H1 (cell line): ENCODE results near the gene SLX4IP. TPM values are rescaled to one million over a fixed set of nuclear protein-coding genes. Genes with fewer than 3 reads are reported as not detected.
A peak's percentile ranks its signal among the peaks of the same experiment; 100 is the strongest.

Experiments
- CTCF ChIA-PET: fragments of 300-600 bp; sonication (Branson Sonifier 250); formaldehyde crosslinking; loops from one replicate; lab custom pipeline; 2021; ENCODE audit not compliant: partially characterized antibody; lab: Charles Lee
- POLR2A ChIA-PET: fragments of 300-600 bp; sonication (Branson Sonifier 250); formaldehyde crosslinking; loops from one replicate; lab custom pipeline; 2021; ENCODE audit warnings: inconsistent platforms; ENCODE audit not compliant: partially characterized antibody; lab: Charles Lee
- DNase-seq, 2 experiments: peaks; one replicate each; pipeline versions ENCODE4 v3.0.0 to v3.0.0-alpha.2; 2010 to 2022; ENCODE audit warnings: low spot score in 2 of 2, low read depth in 1 of 2, mixed read lengths in 1 of 2
- FAIRE-seq: peaks from 2 replicates; lab custom pipeline; 2011; peaks lifted over from hg19 to GRCh38; lab: Jason Lieb, UNC
- H2AFZ ChIP-seq: 2 replicates; pipeline ENCODE4 v1.8.1; 2012; ENCODE audit warnings: low read length, inconsistent platforms
- H2AK5ac ChIP-seq: 2 replicates; pipeline ENCODE4 v1.6.1; 2013; ENCODE audit warnings: low read depth, low read length
- H2BK120ac ChIP-seq: replicated peaks from 2 replicates; pipeline ENCODE3; 2013; ENCODE audit warnings: low read depth, low read length, inconsistent platforms
- H2BK12ac ChIP-seq: 2 replicates; pipeline ENCODE4 v1.6.1; 2013; ENCODE audit warnings: low read depth, low read length
- H2BK15ac ChIP-seq: 2 replicates; pipeline ENCODE4 v1.6.1; 2013; ENCODE audit warnings: low read length
- H2BK20ac ChIP-seq: 2 replicates; pipeline ENCODE4 v1.6.1; 2013; ENCODE audit warnings: low read length
- H2BK5ac ChIP-seq: 2 replicates; pipeline ENCODE4 v1.6.1; 2013; ENCODE audit warnings: low read depth, low read length
- H3K14ac ChIP-seq: 2 replicates; pipeline ENCODE4 v1.6.1; 2013; ENCODE audit warnings: inconsistent platforms; ENCODE audit not compliant: insufficient read length
- H3K18ac ChIP-seq: 2 replicates; pipeline ENCODE4 v1.6.1; 2013; ENCODE audit warnings: low read length; ENCODE audit errors: extremely low read depth
- H3K23ac ChIP-seq: 2 replicates; pipeline ENCODE4 v1.6.1; 2013; ENCODE audit warnings: inconsistent platforms; ENCODE audit not compliant: insufficient read length
- H3K23me2 ChIP-seq: 2 replicates; pipeline ENCODE4 v1.6.1; 2013; ENCODE audit warnings: low read depth, low read length
- H3K27ac ChIP-seq: 2 replicates; pipeline ENCODE4 v1.6.1; 2011; ENCODE audit warnings: low read depth, low read length, inconsistent platforms
- H3K27me3 ChIP-seq, 4 experiments: replicated peaks in 1 of 4; 1 replicate in 1 of 4; 2 replicates in 3 of 4; pipeline versions ENCODE4 v1.6.1 to v1.8.1; 2011 to 2013; ENCODE audit warnings: low read length in 3 of 4, mild to moderate bottlenecking in 3 of 4, inconsistent platforms in 2 of 4, mixed read lengths in 2 of 4, moderate library complexity in 1 of 4; ENCODE audit not compliant: control insufficient read depth in 3 of 4, insufficient read depth in 3 of 4; ENCODE audit errors: extremely low read depth in 1 of 4
- H3K36me3 ChIP-seq, 4 experiments: 2 replicates each; pipeline versions ENCODE4 v1.6.1 to v1.8.1; 2011 to 2013; ENCODE audit warnings: mild to moderate bottlenecking in 4 of 4, low read length in 3 of 4, moderate library complexity in 2 of 4, control low read depth in 1 of 4, inconsistent platforms in 1 of 4; ENCODE audit not compliant: insufficient read depth in 4 of 4, control insufficient read depth in 2 of 4
- H3K4ac ChIP-seq: replicated peaks from 2 replicates; pipeline ENCODE3; 2013; ENCODE audit warnings: low read length, low read depth, mixed read lengths, inconsistent platforms; ENCODE audit not compliant: insufficient read length
- H3K4me1 ChIP-seq, 4 experiments: replicated peaks in 1 of 4; 1 replicate in 1 of 4; 2 replicates in 3 of 4; pipeline versions ENCODE4 v1.6.1 to v1.8.1; 2011 to 2013; ENCODE audit warnings: low read length in 3 of 4, inconsistent platforms in 2 of 4, mixed read lengths in 1 of 4; ENCODE audit not compliant: insufficient read depth in 4 of 4, control insufficient read depth in 3 of 4
- H3K4me2 ChIP-seq, 2 experiments: 2 replicates each; pipeline versions ENCODE4 v1.6.1 to v1.8.1; 2011 to 2013; ENCODE audit warnings: low read depth in 2 of 2, low read length in 2 of 2, control low read depth in 1 of 2, inconsistent platforms in 1 of 2, mild to moderate bottlenecking in 1 of 2; ENCODE audit not compliant: insufficient read depth in 1 of 2
- H3K4me3 ChIP-seq, 4 experiments: fragments of 200-600, 300-600 bp in 1 of 4; sonication (generic), shearing (Covaris generic), sonication (Bioruptor Twin) in 1 of 4; 2 replicates each; pipeline versions ENCODE4 v1.5.1 to v1.8.1; 2011 to 2016; ENCODE audit warnings: low read length in 4 of 4, low read depth in 3 of 4, control low read depth in 2 of 4, inconsistent platforms in 2 of 4, mild to moderate bottlenecking in 2 of 4, mixed read lengths in 1 of 4, moderate library complexity in 1 of 4; ENCODE audit not compliant: insufficient read depth in 2 of 4; ENCODE audit errors: extremely low read depth in 1 of 4
- H3K56ac ChIP-seq: replicated peaks from 2 replicates; pipeline ENCODE3; 2013; ENCODE audit warnings: low read depth, mild to moderate bottlenecking, mixed read lengths, low read length, inconsistent platforms; ENCODE audit not compliant: insufficient read length
- H3K79me1 ChIP-seq: 2 replicates; pipeline ENCODE4 v1.6.1; 2013; ENCODE audit warnings: low read depth, low read length, control low read depth
- H3K79me2 ChIP-seq, 2 experiments: 2 replicates each; pipeline versions ENCODE4 v1.6.1 to v1.8.1; 2012 to 2013; ENCODE audit warnings: low read length in 2 of 2, mild to moderate bottlenecking in 2 of 2, inconsistent platforms in 1 of 2; ENCODE audit not compliant: insufficient read depth in 2 of 2, control insufficient read depth in 1 of 2
- H3K9ac ChIP-seq, 4 experiments: replicated peaks in 1 of 4; 1 replicate in 1 of 4; 2 replicates in 3 of 4; pipeline versions ENCODE4 v1.6.1 to v1.8.1; 2011 to 2013; ENCODE audit warnings: low read depth in 3 of 4, low read length in 3 of 4, control low read depth in 2 of 4, mild to moderate bottlenecking in 2 of 4, moderate library complexity in 2 of 4, inconsistent platforms in 1 of 4; ENCODE audit errors: extremely low read depth in 1 of 4
- H3K9me3 ChIP-seq, 2 experiments: 2 replicates each; pipeline versions ENCODE4 v1.6.1 to v1.8.1; 2012 to 2013; ENCODE audit warnings: mild to moderate bottlenecking in 2 of 2, moderate library complexity in 2 of 2, control low read depth in 1 of 2, inconsistent platforms in 1 of 2, low read depth in 1 of 2, low read length in 1 of 2, mixed read lengths in 1 of 2; ENCODE audit not compliant: insufficient read depth in 2 of 2
- H4K20me1 ChIP-seq, 2 experiments: replicated peaks in 1 of 2; 2 replicates each; pipeline versions ENCODE3 to v1.8.1; 2011 to 2013; ENCODE audit warnings: inconsistent platforms in 2 of 2, low read length in 2 of 2, mild to moderate bottlenecking in 1 of 2; ENCODE audit not compliant: insufficient read depth in 2 of 2, control insufficient read depth in 1 of 2
- H4K5ac ChIP-seq: 2 replicates; pipeline ENCODE4 v1.6.1; 2013; ENCODE audit warnings: low read length, low read depth, mixed read lengths, inconsistent platforms; ENCODE audit not compliant: insufficient read length
- H4K8ac ChIP-seq: 2 replicates; pipeline ENCODE4 v1.8.0; 2013; ENCODE audit warnings: mild to moderate bottlenecking, moderate library complexity, low read length, inconsistent platforms; ENCODE audit not compliant: insufficient read depth; ENCODE audit errors: extremely low read depth
- H4K91ac ChIP-seq: replicated peaks from 2 replicates; pipeline ENCODE3; 2013; ENCODE audit warnings: low read length, mixed read lengths, inconsistent platforms; ENCODE audit not compliant: insufficient read length
- HDAC2 ChIP-seq, 2 experiments: fragments of 300-600 bp in 1 of 2; sonication (generic) in 1 of 2; IDR thresholded peaks; 2 replicates each; pipeline ENCODE4 v1.6.1; 2011 to 2012; ENCODE audit warnings: low read depth in 2 of 2, low read length in 2 of 2, mild to moderate bottlenecking in 2 of 2, moderate library complexity in 2 of 2, borderline replicate concordance in 1 of 2, inconsistent platforms in 1 of 2
- POU5F1 ChIP-seq: IDR thresholded peaks from 2 replicates; pipeline ENCODE4 v1.6.1; 2011; ENCODE audit warnings: low read depth, mild to moderate bottlenecking, low read length, moderate library complexity
- TEAD4 ChIP-seq: IDR thresholded peaks from 2 replicates; pipeline ENCODE4 v1.6.1; 2012; ENCODE audit warnings: low read depth, low read length, inconsistent platforms, mixed read lengths
- WGBS, 2 experiments: shearing (Covaris generic) in 1 of 2; methylation state at CpG; one replicate each; pipeline versions ENCODE4 v1.1.6 to v1.1.7; 2013 to 2015; ENCODE audit warnings: low lambda C conversion rate in 2 of 2, mixed read lengths in 2 of 2, inconsistent platforms in 1 of 2, low coverage in 1 of 2, missing lambda C conversion rate in 1 of 2; ENCODE audit not compliant: insufficient replicate concordance in 2 of 2, insufficient coverage in 1 of 2, insufficient read length in 1 of 2; ENCODE audit errors: extremely low coverage in 1 of 2, missing lambda C conversion rate in 1 of 2; 5-methylcytosine and 5-hydroxymethylcytosine counted together
- polyA plus RNA-seq, 7 experiments: library from polyadenylated mRNA; depleted of rRNA in 3 of 7; stranded (reverse) in 5 of 7; unstranded in 2 of 7; fragments of >200 nt in 5 of 7; fragments of 200-250 nt in 2 of 7; gene quantifications; 1 replicate in 5 of 7; 2 replicates in 1 of 7; 4 replicates in 1 of 7; pipeline versions ENCODE4 v1.2.1 to v1.2.3, GENCODE V29; 2011 to 2013; ENCODE audit warnings: missing spikeins in 2 of 7, mixed read lengths in 2 of 7
- total RNA-seq: library from RNA; stranded (reverse); fragmentation: NEBNext Ultra II Directional; extraction: Animal tissue kit (Norgen Biotek cat#: 25700); gene quantifications from 2 replicates; pipeline ENCODE4 v1.2.1, GENCODE V29; 2021

SLX4IP gene
- total and polyA plus RNA-seq, 2 of the 8 experiments (the other 6 are each of a cell fraction or from before 2014, with no cell fraction given), result 2.4 to 8.7 TPM

DNA sequence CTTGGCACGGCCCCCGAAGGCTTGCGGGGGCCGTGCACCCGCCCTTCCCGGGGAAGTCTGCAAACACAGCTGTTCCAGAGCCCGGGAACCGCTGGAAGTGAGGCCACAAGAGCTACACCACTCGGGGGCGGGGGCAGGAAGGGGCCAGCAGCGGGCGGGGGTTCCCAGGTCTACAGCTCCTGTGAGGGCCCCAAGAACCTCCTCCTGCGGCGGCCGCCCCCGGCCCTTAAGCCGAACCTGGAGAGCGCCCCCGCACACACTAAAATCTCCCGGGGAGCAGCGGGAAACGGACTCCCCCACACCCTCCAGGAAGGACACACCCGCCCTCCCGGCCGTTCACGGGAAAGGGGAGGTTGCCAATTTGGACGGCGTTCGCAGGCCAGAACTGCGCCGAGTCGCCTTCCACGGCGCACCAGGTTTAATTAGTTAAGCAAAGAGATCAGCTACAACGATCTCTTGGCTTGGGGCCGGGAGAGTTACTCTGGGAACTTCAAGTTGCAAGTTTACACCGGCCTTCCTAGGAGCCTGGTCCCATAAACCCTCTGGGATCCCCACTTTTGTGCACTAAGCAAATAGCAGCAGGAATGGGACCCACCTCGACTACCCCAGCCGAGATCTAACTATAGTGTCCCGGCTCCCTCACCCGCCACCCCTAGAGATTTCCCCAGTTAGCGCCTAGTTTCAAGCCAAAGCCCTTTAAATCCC is 237.0 kb downstream of the SLX4IP start:
- Histone ChIP-seq H2BK12ac (peak overlapping the region; percentile 50; the same call in 1 of the 2 replicates), H3K9me3 (no peaks in the 10 kb centered on the region; a peak in 1 of 4 replicates), H2BK5ac (no peak overlapping the region), H4K5ac (no peak overlapping the region), H2AK5ac (no peak overlapping the region), H2BK20ac (no peak overlapping the region), H2BK120ac (no peak overlapping the region), H3K18ac (peak overlapping the region; percentile 60; the same call in 1 of the 2 replicates), H3K79me2 (peaks cover 4 to 56% of the 10 kb centered on the region in 2 experiments), H2BK15ac (no peak overlapping the region; the same call in 1 of the 2 replicates), H2AFZ (no peak overlapping the region), H3K23me2 (peaks cover 19% of the 10 kb centered on the region), H3K36me3 (peaks cover 0 to 19% (median under 1%) of the 10 kb centered on the region in 4 experiments; a peak in 3 of 8 replicates), H3K4ac (peak overlapping the region; percentile 5), H3K14ac (no peak overlapping the region), H4K91ac (no peak overlapping the region), H3K27ac (no peak overlapping the region), H3K4me3 (peak overlapping the region; percentile 48 to 86 (median 79)), H3K27me3 (no peaks in the 10 kb centered on the region; a peak in 1 of 7 replicates), H3K56ac (no peak overlapping the region), H3K4me1 (peaks cover 0 to 22% (median 14%) of the 10 kb centered on the region in 4 experiments; a peak in 6 of 7 replicates), H3K9ac (peak overlapping the region in 3 of 4 experiments; percentile 67 to 78 (median 72); a peak in 6 of 7 replicates), H4K8ac (peak overlapping the region; percentile 7; the same call in 1 of the 2 replicates), H4K20me1 (peaks cover 0 to 6% of the 10 kb centered on the region in 2 experiments), H3K79me1 (no peaks in the 10 kb centered on the region; the same call in 1 of the 2 replicates), H3K4me2 (peak overlapping the region; percentile 64 to 82), H3K23ac (no peak overlapping the region)
- CTCF ChIA-PET, result interaction anchor here (0.6 to 3.3 kb wide), 20 partner anchors 11 to 880 kb away, joined by 3 to 19 read pairs (median 3); no protein-coding TSS in a partner anchor
- DNase-seq (peak in 1 of 2 experiments; percentile 61), FAIRE-seq (no peak)
- POLR2A ChIA-PET, result interaction anchor here (0.6 to 2.6 kb wide), 10 partner anchors 7 to 238 kb away, joined by 3 to 8 read pairs (median 3); partner anchors contain the start of genes MKKS and SLX4IP
- TF ChIP-seq POU5F1 (no peak), HDAC2 (IDR thresholded peaks at IDR 0.05; ENCODE audit: borderline replicate concordance in 1 of 2, low read depth in 2 of 2, low read length in 2 of 2) (0 out of 4 replicates have a peak, but pooled peaks of 1 of the 2 experiments have one; percentile 5), TEAD4 (no peak)
- 4% methylated on average over 31 of the region's 42 CpGs; no CpG with 5 or more reads in 1 of the 2 experiments for WGBS, 2 experiments
